ENCODE results near the gene ABCA12. TPM values are rescaled to one million over a fixed set of nuclear protein-coding genes. Genes with fewer than 3 reads are reported as not detected.

Gene ABCA12
- total and polyA plus RNA-seq, 10 of the 15 experiments (the other 5 are each of a cell fraction or from before 2014, with no cell fraction given) = 1.2 to 12.1 (median 6.0) TPM

GRCh38 chr2:215029936-215030335 lies 108.5 kb downstream of the ABCA12 start (continued):
- TF ChIP-seq JUND (IDR thresholded peaks at IDR 0.05; ENCODE audit: low read depth, low read length) (no peak), NR2C1 (IDR thresholded peaks at IDR 0.05) (no peak)

DNA sequence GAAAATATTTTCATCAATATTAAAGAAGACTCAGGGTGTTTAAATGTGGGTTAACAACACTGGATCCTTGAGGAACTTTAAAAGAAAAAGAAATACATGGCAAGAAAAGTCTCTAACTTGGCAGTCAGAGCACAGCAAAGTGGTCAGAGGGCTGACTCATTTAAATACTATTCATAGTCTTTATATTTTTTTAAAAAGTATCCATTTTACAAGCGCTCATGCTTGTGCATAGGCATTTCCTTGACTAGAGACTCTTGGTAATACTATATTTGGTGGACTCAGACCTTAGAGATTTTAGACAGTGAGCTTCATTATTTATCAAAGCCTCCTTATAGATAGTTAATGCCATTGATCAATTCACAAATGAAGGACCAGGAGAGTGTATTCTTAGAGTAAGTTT lies 110.2 kb downstream of the ABCA12 start:
- no peaks in the 10 kb centered on the region for H3K27me3 ChIP-seq (replicated peaks in 1 of 2; ENCODE audit: control insufficient read depth in 2 of 2, insufficient read depth in 2 of 2, low read length in 1 of 2)
- TF ChIP-seq USF2 (IDR thresholded peaks at IDR 0.05; ENCODE audit: borderline replicate concordance, low read depth, low read length) (no peak), HDAC6 (IDR thresholded peaks at IDR 0.05; ENCODE audit: unreplicated experiment) (no peak), CHD4 (IDR thresholded peaks at IDR 0.05) (no peak), SREBF1 (IDR thresholded peaks at IDR 0.05; ENCODE audit: low read length) (no peak), POLR2AphosphoS5 (IDR thresholded peaks at IDR 0.05; ENCODE audit: low read length) (no peak), EGR1 (IDR thresholded peaks at IDR 0.05; ENCODE audit: borderline replicate concordance in 1 of 2, low read depth in 2 of 2, low read length in 2 of 2) (no peak), TCF3 (IDR thresholded peaks at IDR 0.05; ENCODE audit: borderline replicate concordance, insufficient read depth, low read depth, low read length) (no peak), CHD2 (IDR thresholded peaks at IDR 0.05; ENCODE audit: borderline replicate concordance, low read depth, low read length) (no peak), DPF2 (IDR thresholded peaks at IDR 0.05) (no peak), PML (IDR thresholded peaks at IDR 0.05; ENCODE audit: low read length) (no peak), RELA (IDR thresholded peaks at IDR 0.05; ENCODE audit: borderline replicate concordance, partially characterized antibody) (no peak), NFXL1 (IDR thresholded peaks at IDR 0.05; ENCODE audit: borderline replicate concordance) (no peak), ZNF207 (IDR thresholded peaks at IDR 0.05; ENCODE audit: borderline replicate concordance) (no peak), WRNIP1 (IDR thresholded peaks at IDR 0.05; ENCODE audit: borderline replicate concordance, low read depth, low read length) (no peak), ZNF384 (IDR thresholded peaks at IDR 0.05; ENCODE audit: borderline replicate concordance, low read depth, low read length) (no peak), ELK1 (IDR thresholded peaks at IDR 0.05; ENCODE audit: low read depth, low read length) (no peak)
- TF ChIP-seq, protein P1, sequence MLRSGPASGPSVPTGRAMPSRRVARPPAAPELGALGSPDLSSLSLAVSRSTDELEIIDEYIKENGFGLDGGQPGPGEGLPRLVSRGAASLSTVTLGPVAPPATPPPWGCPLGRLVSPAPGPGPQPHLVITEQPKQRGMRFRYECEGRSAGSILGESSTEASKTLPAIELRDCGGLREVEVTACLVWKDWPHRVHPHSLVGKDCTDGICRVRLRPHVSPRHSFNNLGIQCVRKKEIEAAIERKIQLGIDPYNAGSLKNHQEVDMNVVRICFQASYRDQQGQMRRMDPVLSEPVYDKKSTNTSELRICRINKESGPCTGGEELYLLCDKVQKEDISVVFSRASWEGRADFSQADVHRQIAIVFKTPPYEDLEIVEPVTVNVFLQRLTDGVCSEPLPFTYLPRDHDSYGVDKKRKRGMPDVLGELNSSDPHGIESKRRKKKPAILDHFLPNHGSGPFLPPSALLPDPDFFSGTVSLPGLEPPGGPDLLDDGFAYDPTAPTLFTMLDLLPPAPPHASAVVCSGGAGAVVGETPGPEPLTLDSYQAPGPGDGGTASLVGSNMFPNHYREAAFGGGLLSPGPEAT (IDR thresholded peaks at IDR 0.05; ENCODE audit: low read depth) = no peak
- FAIRE-seq = no peak
- intact Hi-C loops (cut with micrococcal nuclease; ENCODE audit: unreplicated experiment) = no loop called here
- no peaks in the 10 kb centered on the region; the same call in 2 of the 3 replicates for H3K9me3 ChIP-seq (replicated peaks; ENCODE audit: control insufficient read depth, insufficient read depth, low read length)
- H3K27ac ChIP-seq (ENCODE audit: control insufficient read depth, insufficient read depth) = no peak overlapping the region
- no peak for DNase-seq (ENCODE audit: low read depth, low spot score)
- in situ Hi-C loops (cut with MboI) = no loop called here
- H3K4me2 ChIP-seq (ENCODE audit: control insufficient read depth, insufficient read depth) = no peak overlapping the region
- no peaks in the 10 kb centered on the region for H3K4me1 ChIP-seq (ENCODE audit: control insufficient read depth, insufficient read depth, low read length)
- H3K9ac ChIP-seq (ENCODE audit: control insufficient read depth, insufficient read depth, low read length) = no peak overlapping the region
- ChIA-PET RAD21 (ENCODE audit: unreplicated experiment) (no interaction called here), SMC1A (ENCODE audit: uncharacterized antibody, unreplicated experiment) (no interaction called here), CTCF (interaction anchor here (0.8 kb wide), 1 partner anchor 9 kb away, joined by 3 read pairs; no protein-coding TSS in a partner anchor), POLR2A (no interaction called here)
- H3K79me2 ChIP-seq (ENCODE audit: control insufficient read depth, insufficient read depth, low read length) = no peaks in the 10 kb centered on the region
- H3K4me3 ChIP-seq = no peak overlapping the region
- H2AFZ ChIP-seq (ENCODE audit: control insufficient read depth, low read depth, low read length) = no peak overlapping the region
- no TSS peak for BruUV-seq (replicated peaks)
- no peaks in the 10 kb centered on the region for H3K36me3 ChIP-seq (ENCODE audit: control insufficient read depth in 2 of 2, insufficient read depth in 2 of 2, low read length in 1 of 2)
- no peak for ATAC-seq
- WGBS (ENCODE audit: insufficient coverage, insufficient replicate concordance, low lambda C conversion rate, missing lambda C conversion rate) = 5% methylated on average over 1 of the region's 1 CpG
- H4K20me1 ChIP-seq (ENCODE audit: control insufficient read depth, insufficient read depth) = no peaks in the 10 kb centered on the region
